ENCODE measurements around the gene CPM.
A peak's percentile ranks its signal among the peaks of the same experiment; 100 is the strongest.

The CPM gene

GRCh38 chr12:68885381-68885780, 47.6 kb downstream of the CPM start:
- TF ChIP-seq, protein P1, sequence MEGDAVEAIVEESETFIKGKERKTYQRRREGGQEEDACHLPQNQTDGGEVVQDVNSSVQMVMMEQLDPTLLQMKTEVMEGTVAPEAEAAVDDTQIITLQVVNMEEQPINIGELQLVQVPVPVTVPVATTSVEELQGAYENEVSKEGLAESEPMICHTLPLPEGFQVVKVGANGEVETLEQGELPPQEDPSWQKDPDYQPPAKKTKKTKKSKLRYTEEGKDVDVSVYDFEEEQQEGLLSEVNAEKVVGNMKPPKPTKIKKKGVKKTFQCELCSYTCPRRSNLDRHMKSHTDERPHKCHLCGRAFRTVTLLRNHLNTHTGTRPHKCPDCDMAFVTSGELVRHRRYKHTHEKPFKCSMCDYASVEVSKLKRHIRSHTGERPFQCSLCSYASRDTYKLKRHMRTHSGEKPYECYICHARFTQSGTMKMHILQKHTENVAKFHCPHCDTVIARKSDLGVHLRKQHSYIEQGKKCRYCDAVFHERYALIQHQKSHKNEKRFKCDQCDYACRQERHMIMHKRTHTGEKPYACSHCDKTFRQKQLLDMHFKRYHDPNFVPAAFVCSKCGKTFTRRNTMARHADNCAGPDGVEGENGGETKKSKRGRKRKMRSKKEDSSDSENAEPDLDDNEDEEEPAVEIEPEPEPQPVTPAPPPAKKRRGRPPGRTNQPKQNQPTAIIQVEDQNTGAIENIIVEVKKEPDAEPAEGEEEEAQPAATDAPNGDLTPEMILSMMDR (IDR thresholded peaks at IDR 0.05; ENCODE audit: control insufficient read depth, extremely low read depth, insufficient read depth) = no peak
- no peak for DNase-seq (ENCODE audit: low read depth)

DNA sequence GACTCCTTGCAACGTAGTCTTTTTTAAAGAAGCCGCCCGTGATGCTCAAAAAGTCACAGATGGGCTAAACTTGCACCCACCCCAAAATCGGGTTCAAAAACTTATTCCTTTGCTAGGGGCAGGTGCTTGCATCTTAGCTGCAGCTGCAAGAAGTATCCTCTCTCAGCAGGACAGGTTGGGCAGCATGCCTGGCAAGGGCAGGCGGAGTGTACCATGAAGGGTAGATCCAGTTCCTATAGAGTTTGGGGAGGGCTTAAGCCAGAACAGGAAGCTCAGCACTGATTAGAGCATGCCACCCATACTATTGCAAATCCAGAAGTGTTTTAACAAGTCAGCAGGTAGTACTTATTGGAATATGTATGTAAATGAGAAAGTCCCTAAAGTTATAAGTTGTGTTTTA, 48.7 kb downstream of the CPM start:
- TF ChIP-seq, protein P1 (IDR thresholded peaks at IDR 0.05; ENCODE audit: control insufficient read depth, extremely low read depth, insufficient read depth) = no peak
- DNase-seq (ENCODE audit: low read depth) = peak; percentile 52
- no peak overlapping the region for H3K4me3 ChIP-seq (ENCODE audit: low read depth, low read length)

More at GRCh38 chr12:68885381-68885780, 47.6 kb downstream of the CPM start:
- no peak overlapping the region for H3K4me3 ChIP-seq (ENCODE audit: low read depth, low read length)

DNA sequence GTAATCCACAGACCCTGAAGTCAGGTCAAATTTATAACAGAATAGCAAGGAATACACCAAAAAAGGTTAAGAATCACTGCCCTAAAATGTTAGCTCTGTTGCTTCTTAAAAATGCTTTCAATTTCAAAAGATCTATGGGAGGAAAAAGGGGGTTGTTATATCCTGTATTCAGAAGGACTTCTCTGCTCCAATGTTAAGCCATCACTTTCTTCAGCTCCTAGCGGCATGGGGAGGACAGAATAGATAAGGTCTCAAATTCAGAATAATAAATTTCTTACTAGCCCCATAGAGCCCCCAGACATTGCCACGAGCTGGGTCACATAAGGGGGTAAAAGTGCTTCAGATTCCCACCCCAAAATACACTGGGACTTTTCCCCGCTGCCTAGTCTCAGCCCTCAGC, 49.8 kb downstream of the CPM start:
- H3K4me3 ChIP-seq (ENCODE audit: low read depth, low read length) = no peak overlapping the region
- TF ChIP-seq, protein P1 (IDR thresholded peaks at IDR 0.05; ENCODE audit: control insufficient read depth, extremely low read depth, insufficient read depth) = no peak
- DNase-seq (ENCODE audit: low read depth) = no peak

DNA sequence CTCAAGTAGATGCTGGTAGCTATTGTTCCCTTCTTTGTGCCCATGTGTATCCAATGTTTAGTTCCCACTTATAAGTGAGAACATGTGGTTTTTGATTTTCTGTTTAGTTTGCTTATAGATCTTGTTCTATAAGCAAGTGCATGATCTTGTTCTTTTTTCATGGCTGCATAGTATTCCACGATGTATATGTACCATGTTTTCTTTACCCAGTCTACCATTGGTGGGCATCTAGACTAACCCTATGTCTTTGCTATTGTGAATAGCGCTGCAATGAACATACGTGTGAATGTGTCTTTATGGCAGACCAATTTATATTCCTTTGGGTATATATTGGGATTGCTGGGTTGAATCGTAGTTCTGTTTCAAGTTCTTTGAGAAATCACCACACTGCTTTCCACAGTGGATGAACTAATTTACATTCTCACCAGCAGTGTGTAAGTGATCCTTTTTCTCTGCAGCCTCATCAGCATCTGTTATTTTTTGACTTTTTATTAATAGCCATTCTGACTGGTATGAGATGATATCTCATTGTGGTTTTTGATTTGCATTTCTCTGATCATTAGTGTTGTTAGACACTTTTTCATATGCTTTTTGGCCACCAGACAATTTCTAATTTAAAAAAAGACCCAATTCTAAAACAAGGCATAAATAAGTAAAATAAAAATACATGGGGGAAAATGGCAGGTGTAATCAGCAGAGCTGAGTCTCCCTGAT, 50.6 kb downstream of the CPM start:
- TF ChIP-seq, protein P1 (IDR thresholded peaks at IDR 0.05; ENCODE audit: control insufficient read depth, extremely low read depth, insufficient read depth) = no peak
- DNase-seq (ENCODE audit: low read depth) = no peak
- H3K4me3 ChIP-seq (ENCODE audit: low read depth, low read length) = no peak overlapping the region

- TF ChIP-seq, protein P1 (IDR thresholded peaks at IDR 0.05; ENCODE audit: control insufficient read depth, extremely low read depth, insufficient read depth) = no peak
- peak; percentile 75 for DNase-seq (ENCODE audit: low read depth)
- no peak overlapping the region for H3K4me3 ChIP-seq (ENCODE audit: low read depth, low read length)
These were observed 52.2 kb downstream of the CPM start for GRCh38 chr12:68880660-68881325.

GRCh38 chr12:68878846-68879245, 54.1 kb downstream of the CPM start:
- DNase-seq (ENCODE audit: low read depth) = no peak
- TF ChIP-seq, protein P1 (IDR thresholded peaks at IDR 0.05; ENCODE audit: control insufficient read depth, extremely low read depth, insufficient read depth) = no peak
- H3K4me3 ChIP-seq (ENCODE audit: low read depth, low read length) = no peak overlapping the region
